ENCODE measurements around the gene FLVCR1. TPM values are rescaled to one million over a fixed set of nuclear protein-coding genes. Genes with fewer than 3 reads are reported as not detected.

Gene FLVCR1
- total RNA-seq = 10.9 and 12.0 TPM in 2 replicates

DNA sequence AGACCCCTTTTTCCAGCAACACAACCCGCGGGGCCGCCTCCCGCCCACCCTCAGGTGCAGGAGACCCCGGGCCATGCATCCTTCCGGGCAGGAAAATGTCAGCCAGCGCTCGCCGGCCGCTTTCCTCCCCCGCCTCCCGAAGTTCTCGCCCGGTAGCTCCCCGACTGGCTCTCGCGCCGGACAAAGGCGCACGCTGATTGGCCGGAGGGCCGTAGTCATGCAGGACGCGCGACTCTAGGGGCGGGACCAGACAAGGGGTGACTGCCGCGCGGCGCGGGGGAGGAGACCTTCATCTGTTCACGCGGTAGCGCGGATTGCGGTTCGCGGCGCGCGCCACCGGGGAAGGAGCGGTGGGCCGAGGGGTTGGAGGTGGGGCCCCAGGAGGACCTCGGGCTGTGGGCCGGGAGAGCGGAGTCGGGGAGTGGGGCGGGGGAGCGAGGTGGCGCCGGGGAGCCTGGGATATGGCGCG is at the start of gene FLVCR1:
Gene FLVCR1, plus strand, starts transcription at position 284 of the 469 bp plus-strand sequence. Its CDS starts 178 bp downstream, at position 462.

DNA sequence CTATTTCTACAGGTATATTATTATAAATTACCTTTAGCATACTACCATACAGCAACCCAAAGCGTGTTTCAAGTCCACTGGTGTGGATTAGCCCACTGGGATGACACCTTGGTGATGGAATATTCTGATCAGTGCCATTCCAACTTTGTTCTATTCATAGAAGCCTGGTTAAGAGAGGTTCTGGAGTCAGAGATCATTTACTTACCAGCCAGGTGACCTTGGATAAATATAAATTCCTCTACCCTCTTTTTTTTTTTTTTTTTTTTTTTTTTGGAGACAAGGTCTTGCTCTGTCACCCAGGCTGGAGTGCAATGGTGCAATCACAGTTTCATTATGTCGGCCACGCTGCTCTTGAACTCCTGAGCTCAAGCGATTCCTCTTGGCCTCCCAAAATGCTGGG is 10.5 kb upstream of the FLVCR1 start, which contains the start of gene SPATA45:
Gene SPATA45, minus strand, starts transcription at position 101 of the 400 bp plus-strand sequence. CDS start 11,500 bp downstream, outside the sequence.

Other genes starting within 250 kb of the FLVCR1 start
- gene ATF3, start 249.5 kb upstream of the FLVCR1 start, total RNA-seq = 7.0 and 21.2 TPM in 2 replicates
- gene BATF3, start 158.4 kb upstream of the FLVCR1 start, total RNA-seq = 0.21 and 0.96 TPM in 2 replicates
- 19.0 and 27.5 TPM in 2 replicates for gene NSL1, start 66.5 kb upstream of the FLVCR1 start, total RNA-seq
- 8.0 and 19.4 TPM in 2 replicates for gene TATDN3, start 66.4 kb upstream of the FLVCR1 start, total RNA-seq
- gene SPATA45, start 10.6 kb upstream of the FLVCR1 start, total RNA-seq = not detected in 2 replicates
- gene VASH2, start 92.3 kb downstream of the FLVCR1 start, total RNA-seq = 0.24 TPM in 1 of 2 replicates, not detected in the other
- gene ANGEL2, start 157.6 kb downstream of the FLVCR1 start, total RNA-seq = 22.7 and 35.0 TPM in 2 replicates
- 13.0 and 17.8 TPM in 2 replicates for gene RPS6KC1, start 193.0 kb downstream of the FLVCR1 start, total RNA-seq

Measured in tracheal epithelial cell (primary cell).